SK-N-SH treated with all-trans-retinoic acid at 6 μM for 48 hours (cell line): Measurements from ENCODE around the gene SLC26A3.

ENCODE experiments used
- GLIS3 ChIP-seq: fragments of 250-450 bp; sonication (Bioruptor Pico); IDR thresholded peaks from 2 replicates; pipeline ENCODE4 v1.5.0; 2020; ENCODE audit warnings: mild to moderate bottlenecking, moderate library complexity
- OSR1 ChIP-seq: fragments of 250-450 bp; sonication (Bioruptor Pico); IDR thresholded peaks from 2 replicates; pipeline ENCODE4 v1.8.0; 2022; ENCODE audit warnings: moderate library complexity, mild to moderate bottlenecking, inconsistent platforms
- POU6F1 ChIP-seq: fragments of 250-450 bp; sonication (Bioruptor Pico); IDR thresholded peaks from 2 replicates; pipeline ENCODE4 v1.8.0; 2021; ENCODE audit warnings: low read depth, mild to moderate bottlenecking, moderate library complexity, borderline replicate concordance
- PPARA ChIP-seq: fragments of 250-450 bp; sonication (Bioruptor Pico); IDR thresholded peaks from 2 replicates; pipeline ENCODE4 v1.5.0; 2020; ENCODE audit warnings: mild to moderate bottlenecking, borderline replicate concordance
- TOX ChIP-seq: fragments of 250-450 bp; sonication (Bioruptor Pico); IDR thresholded peaks from 2 replicates; pipeline ENCODE4 v1.8.0; 2021; ENCODE audit warnings: mild to moderate bottlenecking, moderate library complexity, borderline replicate concordance

GRCh38 chr7:107778283-107778682, 24.7 kb downstream of the SLC26A3 start:
- TF ChIP-seq GLIS3, result no peak
- no peak for TF ChIP-seq TOX (CRISPR knock-in tag)
- no peak for TF ChIP-seq POU6F1 (CRISPR knock-in tag)
- no peak for TF ChIP-seq OSR1
- TF ChIP-seq PPARA, result no peak
